ENCODE data around the gene FXYD7. TPM values are rescaled to one million over a fixed set of nuclear protein-coding genes. Genes with fewer than 3 reads are reported as not detected.

Gene FXYD7
- total and polyA plus RNA-seq, 10 donors: 1.2 to 4.4 (median 2.3) TPM; not detected in 1

DNA sequence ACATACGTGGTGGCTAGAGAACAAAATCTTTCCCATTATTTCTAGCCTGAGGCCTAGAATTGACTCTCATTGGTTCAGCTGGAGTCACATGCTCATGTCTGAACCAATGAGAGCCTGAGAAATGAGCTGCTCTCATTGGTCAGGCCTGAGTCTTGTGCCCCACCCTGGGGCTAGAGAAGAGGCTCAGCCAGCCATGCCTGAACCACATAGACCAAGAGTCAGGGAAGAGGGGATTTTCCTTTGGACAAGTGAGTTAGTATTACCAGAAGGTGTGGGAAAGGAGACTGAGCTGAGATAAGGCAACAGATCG lies 18.3 kb downstream of the FXYD7 start:
- H3K9me3 ChIP-seq: peaks cover 0 to 35% (median 21%) of the 10 kb centered on the region in 8 donors
- peaks cover 0 to 18% (median 5%) of the 10 kb centered on the region in 6 donors for H3K4me1 ChIP-seq
- no peaks in the 10 kb centered on the region for H3K27me3 ChIP-seq (replicated peaks in 1 of 7)
- no peak for DNase-seq
- intact Hi-C loops (cut with DNase I; ENCODE audit: low total_unique reads): no loop called here
- peaks cover 25 to 100% (median 91%) of the 10 kb centered on the region in 6 donors for H3K36me3 ChIP-seq
- no peak overlapping the region for H3K4me3 ChIP-seq
- H3K27ac ChIP-seq: peak overlapping the region in 1 of 8 donors; percentile 4
- 93 to 98% (median 95%) methylated on average over 2 of the region's 2 CpGs for WGBS, 5 donors
- no peak for TF ChIP-seq POLR2AphosphoS5 (IDR thresholded peaks at IDR 0.05)
- TF ChIP-seq POLR2A (IDR thresholded peaks at IDR 0.05): no peak
- TF ChIP-seq, protein P1, sequence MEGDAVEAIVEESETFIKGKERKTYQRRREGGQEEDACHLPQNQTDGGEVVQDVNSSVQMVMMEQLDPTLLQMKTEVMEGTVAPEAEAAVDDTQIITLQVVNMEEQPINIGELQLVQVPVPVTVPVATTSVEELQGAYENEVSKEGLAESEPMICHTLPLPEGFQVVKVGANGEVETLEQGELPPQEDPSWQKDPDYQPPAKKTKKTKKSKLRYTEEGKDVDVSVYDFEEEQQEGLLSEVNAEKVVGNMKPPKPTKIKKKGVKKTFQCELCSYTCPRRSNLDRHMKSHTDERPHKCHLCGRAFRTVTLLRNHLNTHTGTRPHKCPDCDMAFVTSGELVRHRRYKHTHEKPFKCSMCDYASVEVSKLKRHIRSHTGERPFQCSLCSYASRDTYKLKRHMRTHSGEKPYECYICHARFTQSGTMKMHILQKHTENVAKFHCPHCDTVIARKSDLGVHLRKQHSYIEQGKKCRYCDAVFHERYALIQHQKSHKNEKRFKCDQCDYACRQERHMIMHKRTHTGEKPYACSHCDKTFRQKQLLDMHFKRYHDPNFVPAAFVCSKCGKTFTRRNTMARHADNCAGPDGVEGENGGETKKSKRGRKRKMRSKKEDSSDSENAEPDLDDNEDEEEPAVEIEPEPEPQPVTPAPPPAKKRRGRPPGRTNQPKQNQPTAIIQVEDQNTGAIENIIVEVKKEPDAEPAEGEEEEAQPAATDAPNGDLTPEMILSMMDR (IDR thresholded peaks at IDR 0.05 in 8 of 11, conservative IDR thresholded peaks at IDR 0.05 in 3 of 11): no peak

- DNase-seq: no peak
- 87 to 98% (median 96%) methylated on average over 5 to 6 of the region's 6 CpGs for WGBS, 5 donors
- H3K9me3 ChIP-seq: peaks cover 0 to 40% (median 24%) of the 10 kb centered on the region in 8 donors
- H3K4me3 ChIP-seq: no peak overlapping the region
- no peak overlapping the region for H3K27ac ChIP-seq
- TF ChIP-seq POLR2A (IDR thresholded peaks at IDR 0.05) (no peak), POLR2AphosphoS5 (IDR thresholded peaks at IDR 0.05) (no peak)
- TF ChIP-seq, protein P1 (IDR thresholded peaks at IDR 0.05 in 8 of 11, conservative IDR thresholded peaks at IDR 0.05 in 3 of 11): no peak
- H3K36me3 ChIP-seq: peaks cover 26 to 100% (median 91%) of the 10 kb centered on the region in 6 donors
- peaks cover 0 to 18% (median 12%) of the 10 kb centered on the region in 6 donors for H3K4me1 ChIP-seq
- no peaks in the 10 kb centered on the region for H3K27me3 ChIP-seq (replicated peaks in 1 of 7)
- intact Hi-C loops (cut with DNase I; ENCODE audit: low total_unique reads): no loop called here
These were observed 19.6 kb downstream of the FXYD7 start for GRCh38 chr19:35162471-35163326.

DNA sequence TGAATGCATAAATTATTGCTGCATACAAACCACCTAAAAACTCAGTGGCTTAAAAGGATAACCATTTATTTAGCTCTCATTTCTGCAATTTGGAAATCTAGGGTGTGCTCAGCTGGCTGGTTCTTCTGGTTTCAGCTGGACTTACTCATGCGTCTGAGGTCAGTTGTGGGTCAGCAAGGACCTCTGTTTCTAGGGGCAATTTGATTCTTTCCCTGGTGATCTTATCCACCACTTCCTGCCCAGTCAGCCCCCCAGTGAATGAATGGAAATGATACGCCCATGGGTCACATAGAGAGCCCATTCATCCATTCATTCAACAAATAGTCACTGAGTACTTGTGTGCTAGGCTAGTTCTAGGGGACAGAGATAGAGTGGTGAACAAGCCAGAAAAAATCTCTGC lies 21.4 kb downstream of the FXYD7 start:
- Histone ChIP-seq H3K9me3 (peaks cover 0 to 40% (median 24%) of the 10 kb centered on the region in 8 donors), H3K27me3 (replicated peaks in 1 of 7) (no peaks in the 10 kb centered on the region), H3K36me3 (peaks cover 21 to 100% (median 85%) of the 10 kb centered on the region in 6 donors), H3K27ac (no peak overlapping the region), H3K4me1 (peaks cover 0 to 20% (median 15%) of the 10 kb centered on the region in 6 donors), H3K4me3 (no peak overlapping the region)
- DNase-seq: no peak
- TF ChIP-seq POLR2AphosphoS5 (IDR thresholded peaks at IDR 0.05): no peak
- intact Hi-C loops (cut with DNase I; ENCODE audit: low total_unique reads): no loop called here
- WGBS, 5 donors: 52 to 100% (median 92%) methylated on average over 2 of the region's 2 CpGs

- Histone ChIP-seq H3K4me3 (no peak overlapping the region), H3K4me1 (peaks cover 0 to 26% (median 17%) of the 10 kb centered on the region in 6 donors), H3K36me3 (peaks cover 21 to 100% (median 83%) of the 10 kb centered on the region in 6 donors), H3K27ac (peak overlapping the region in 1 of 8 donors; percentile 88), H3K9me3 (peaks cover 0 to 40% (median 24%) of the 10 kb centered on the region in 8 donors), H3K27me3 (replicated peaks in 1 of 7) (no peaks in the 10 kb centered on the region)
- DNase-seq: no peak
- WGBS, 5 donors: 66 to 79% (median 77%) methylated on average over 5 of the region's 5 CpGs
- intact Hi-C loops (cut with DNase I; ENCODE audit: low total_unique reads): no loop called here
- no peak for TF ChIP-seq POLR2A (IDR thresholded peaks at IDR 0.05)
- TF ChIP-seq, protein P1 (IDR thresholded peaks at IDR 0.05 in 8 of 11, conservative IDR thresholded peaks at IDR 0.05 in 3 of 11): no peak
These were observed 22.4 kb downstream of the FXYD7 start for GRCh38 chr19:35165200-35166058.
